Measurements from ENCODE around the gene TRIM71. TPM values are rescaled to one million over a fixed set of nuclear protein-coding genes. Genes with fewer than 3 reads are reported as not detected.

TRIM71 gene
- total RNA-seq, 5 donors from 2014 or later (not counting 1 experiment from before 2014, with no cell fraction given), result 0.05 to 0.32 (median 0.29) TPM; not detected in 1

DNA sequence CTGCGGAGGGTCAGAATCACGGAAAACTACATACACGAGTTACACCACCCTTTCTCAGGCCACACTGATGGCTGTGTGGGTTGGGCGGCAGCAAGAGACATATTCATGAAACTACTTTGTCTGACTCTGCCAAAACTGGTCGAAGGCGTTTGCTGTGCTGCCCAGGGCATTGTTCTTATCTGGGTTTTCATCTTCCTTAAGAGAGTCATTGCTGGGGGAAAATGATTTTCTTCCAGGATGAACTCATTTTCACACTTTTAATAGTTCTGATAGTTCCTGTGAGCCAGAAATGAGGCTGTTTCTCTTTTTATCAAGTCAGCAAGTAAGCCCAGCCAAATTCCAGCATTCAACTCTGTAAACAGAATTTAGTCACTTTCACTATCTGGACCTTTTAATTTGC lies 47.6 kb downstream of the TRIM71 start:
- Mint-ChIP-seq H3K27me3 (no peaks in the 10 kb centered on the region), H3K4me3 (no peak overlapping the region), H3K27ac (no peak overlapping the region), H3K36me3 (no peaks in the 10 kb centered on the region), H3K9me3 (no peaks in the 10 kb centered on the region), H3K4me1 (no peaks in the 10 kb centered on the region)
- no peaks in the 10 kb centered on the region for H3K36me3 ChIP-seq (ENCODE audit: control insufficient read depth in 2 of 2, extremely low read depth in 1 of 2, insufficient read depth in 1 of 2, low read length in 1 of 2)
- H3K4me3 ChIP-seq (ENCODE audit: control insufficient read depth in 1 of 2, extremely low read depth in 1 of 2, low read length in 1 of 2), result no peak overlapping the region
- DNase-seq (no peak), ATAC-seq (replicated peaks in 1 of 4) (no peak)
- H3K9me3 ChIP-seq, result no peaks in the 10 kb centered on the region
- no peak overlapping the region for H3K27ac ChIP-seq (ENCODE audit: low read length)
- WGBS (ENCODE audit: insufficient coverage), result 73% methylated on average over 4 of the region's 6 CpGs
- ChIA-PET POLR2A (no interaction called here), CTCF (no interaction called here)
- no peaks in the 10 kb centered on the region for H3K4me1 ChIP-seq (ENCODE audit: control insufficient read depth in 1 of 2, extremely low read depth in 1 of 2, insufficient read depth in 2 of 2, low read length in 2 of 2)
- peaks cover 0 to 7% of the 10 kb centered on the region in 2 experiments for H3K27me3 ChIP-seq (replicated peaks in 1 of 2; ENCODE audit: control insufficient read depth in 2 of 2, extremely low read depth in 1 of 2, insufficient read depth in 2 of 2, low read length in 1 of 2)

DNA sequence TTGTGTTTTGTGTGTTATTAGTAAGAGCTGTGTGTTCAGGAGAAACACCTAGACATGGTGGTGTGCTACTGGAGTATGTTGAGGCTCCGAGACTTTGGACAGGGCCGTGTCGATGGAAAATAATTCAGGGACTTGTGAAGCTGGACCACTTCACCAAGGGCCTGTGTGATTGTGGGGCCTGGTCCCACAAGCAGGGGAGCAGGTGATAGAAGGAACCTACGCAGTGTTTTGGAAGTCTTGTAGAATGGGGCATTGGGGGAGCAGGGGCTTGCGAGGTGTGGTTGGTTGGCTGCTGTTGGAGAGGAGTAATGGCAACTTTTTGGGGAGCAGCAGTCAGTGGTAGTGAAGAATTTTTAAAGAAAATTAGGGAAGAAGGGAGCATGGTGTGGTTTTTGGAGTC lies 48.7 kb downstream of the TRIM71 start:
- ATAC-seq (replicated peaks in 1 of 4) (no peak), DNase-seq (no peak)
- H3K4me1 Mint-ChIP-seq, result no peaks in the 10 kb centered on the region
- 87% methylated on average over 5 of the region's 5 CpGs for WGBS (ENCODE audit: insufficient coverage)
- H3K9me3 Mint-ChIP-seq, result no peaks in the 10 kb centered on the region
- H3K27ac Mint-ChIP-seq, result no peak overlapping the region
- Histone ChIP-seq H3K4me3 (ENCODE audit: control insufficient read depth in 1 of 2, extremely low read depth in 1 of 2, low read length in 1 of 2) (no peak overlapping the region), H3K9me3 (no peaks in the 10 kb centered on the region), H3K27ac (ENCODE audit: low read length) (no peak overlapping the region), H3K4me1 (ENCODE audit: control insufficient read depth in 1 of 2, extremely low read depth in 1 of 2, insufficient read depth in 2 of 2, low read length in 2 of 2) (no peaks in the 10 kb centered on the region), H3K27me3 (replicated peaks in 1 of 2; ENCODE audit: control insufficient read depth in 2 of 2, extremely low read depth in 1 of 2, insufficient read depth in 2 of 2, low read length in 1 of 2) (peaks cover 0 to 7% of the 10 kb centered on the region in 2 experiments), H3K36me3 (ENCODE audit: control insufficient read depth in 2 of 2, extremely low read depth in 1 of 2, insufficient read depth in 1 of 2, low read length in 1 of 2) (no peaks in the 10 kb centered on the region)
- H3K4me3 Mint-ChIP-seq, result no peak overlapping the region
- H3K27me3 Mint-ChIP-seq, result no peaks in the 10 kb centered on the region
- CTCF ChIA-PET, result no interaction called here
- H3K36me3 Mint-ChIP-seq, result no peaks in the 10 kb centered on the region
- POLR2A ChIA-PET, result interaction anchor here in 1 of 2 donors (0.6 kb wide), 1 partner anchor 695 kb away, joined by 3 read pairs; no protein-coding TSS in a partner anchor

DNA sequence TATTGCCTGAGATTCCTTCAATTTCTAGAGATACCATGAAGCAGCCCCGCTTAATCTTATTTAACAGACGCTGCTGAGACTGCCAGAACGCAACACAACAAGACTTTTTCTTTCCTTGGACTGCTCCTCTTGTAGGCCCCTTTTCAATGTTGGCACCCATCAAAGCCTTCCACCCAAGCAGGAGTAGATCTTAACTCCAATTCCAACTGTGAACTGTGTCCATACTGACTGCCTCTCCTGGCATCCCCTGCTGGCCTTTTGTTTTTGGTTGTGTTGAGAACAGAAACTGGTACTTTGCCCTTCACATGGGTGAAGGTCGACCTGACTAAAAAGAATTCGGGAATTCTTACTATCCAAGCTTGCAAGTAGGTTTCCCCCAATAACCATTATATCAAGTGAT lies 50.2 kb downstream of the TRIM71 start:
- Mint-ChIP-seq H3K27me3 (peaks cover 0 to 3% of the 10 kb centered on the region in 2 donors), H3K4me3 (no peak overlapping the region), H3K36me3 (no peaks in the 10 kb centered on the region), H3K9me3 (no peaks in the 10 kb centered on the region), H3K4me1 (no peaks in the 10 kb centered on the region), H3K27ac (no peak overlapping the region)
- Histone ChIP-seq H3K27ac (ENCODE audit: low read length) (no peak overlapping the region), H3K27me3 (replicated peaks in 1 of 2; ENCODE audit: control insufficient read depth in 2 of 2, extremely low read depth in 1 of 2, insufficient read depth in 2 of 2, low read length in 1 of 2) (peaks cover 0 to 7% of the 10 kb centered on the region in 2 experiments), H3K9me3 (no peaks in the 10 kb centered on the region), H3K4me3 (ENCODE audit: control insufficient read depth in 1 of 2, extremely low read depth in 1 of 2, low read length in 1 of 2) (no peak overlapping the region), H3K36me3 (ENCODE audit: control insufficient read depth in 2 of 2, extremely low read depth in 1 of 2, insufficient read depth in 1 of 2, low read length in 1 of 2) (no peaks in the 10 kb centered on the region), H3K4me1 (ENCODE audit: control insufficient read depth in 1 of 2, extremely low read depth in 1 of 2, insufficient read depth in 2 of 2, low read length in 2 of 2) (no peaks in the 10 kb centered on the region)
- CTCF ChIA-PET, result no interaction called here
- 100% methylated on average over 3 of the region's 5 CpGs for WGBS (ENCODE audit: insufficient coverage)
- POLR2A ChIA-PET, result no interaction called here
- DNase-seq (no peak), ATAC-seq (replicated peaks in 1 of 4) (no peak)

DNA sequence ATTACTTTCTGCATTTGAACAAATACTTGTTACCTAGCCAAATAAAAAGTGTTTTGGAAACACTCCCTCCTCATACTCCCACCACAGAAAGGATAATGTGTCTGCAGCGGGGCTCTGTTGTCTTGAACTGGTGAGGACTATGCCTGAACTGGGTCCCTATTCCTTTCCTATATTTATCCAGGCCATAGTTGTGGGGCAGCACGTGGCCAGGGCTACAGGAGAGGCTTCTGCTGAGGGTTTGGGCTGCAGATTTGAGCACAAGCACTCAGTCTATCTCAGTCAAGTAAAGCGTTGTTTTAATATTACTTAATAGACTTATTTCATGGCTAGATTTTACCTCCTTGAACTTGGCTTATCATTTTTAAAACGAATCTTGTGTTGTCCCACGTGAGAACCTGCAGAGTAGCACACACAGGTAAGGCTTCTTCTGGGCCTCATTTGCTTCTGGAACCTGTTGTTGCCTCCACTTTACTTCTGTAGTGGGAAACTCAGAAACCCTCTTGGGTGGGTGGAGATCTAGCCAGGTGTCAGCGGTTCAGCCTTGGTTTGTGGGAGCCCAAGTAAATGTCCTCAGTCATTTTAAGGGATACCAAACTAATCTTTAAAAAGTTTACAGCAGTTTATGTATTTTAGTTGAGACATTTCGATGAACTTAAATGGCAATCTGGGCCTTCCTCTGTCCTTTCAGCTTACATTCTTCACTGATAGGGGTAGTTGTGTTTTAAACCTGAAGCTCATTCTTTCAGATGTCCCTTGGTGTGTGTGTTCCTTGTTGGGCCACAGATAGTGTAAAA lies 51.1 kb downstream of the TRIM71 start:
- Mint-ChIP-seq H3K4me1 (no peaks in the 10 kb centered on the region), H3K4me3 (no peak overlapping the region), H3K9me3 (no peaks in the 10 kb centered on the region), H3K27ac (no peak overlapping the region), H3K27me3 (peaks cover 0 to 3% of the 10 kb centered on the region in 2 donors), H3K36me3 (no peaks in the 10 kb centered on the region)
- Histone ChIP-seq H3K9me3 (no peaks in the 10 kb centered on the region), H3K36me3 (ENCODE audit: control insufficient read depth in 2 of 2, extremely low read depth in 1 of 2, insufficient read depth in 1 of 2, low read length in 1 of 2) (no peaks in the 10 kb centered on the region), H3K27ac (ENCODE audit: low read length) (no peak overlapping the region), H3K4me3 (ENCODE audit: control insufficient read depth in 1 of 2, extremely low read depth in 1 of 2, low read length in 1 of 2) (no peak overlapping the region), H3K27me3 (replicated peaks in 1 of 2; ENCODE audit: control insufficient read depth in 2 of 2, extremely low read depth in 1 of 2, insufficient read depth in 2 of 2, low read length in 1 of 2) (peaks cover 0 to 9% of the 10 kb centered on the region in 2 experiments), H3K4me1 (ENCODE audit: control insufficient read depth in 1 of 2, extremely low read depth in 1 of 2, insufficient read depth in 2 of 2, low read length in 2 of 2) (no peaks in the 10 kb centered on the region)
- ChIA-PET POLR2A (no interaction called here), CTCF (no interaction called here)
- no peak for ATAC-seq (replicated peaks in 1 of 4)
- no peak for DNase-seq
- 90% methylated on average over 2 of the region's 7 CpGs for WGBS (ENCODE audit: insufficient coverage)

DNA sequence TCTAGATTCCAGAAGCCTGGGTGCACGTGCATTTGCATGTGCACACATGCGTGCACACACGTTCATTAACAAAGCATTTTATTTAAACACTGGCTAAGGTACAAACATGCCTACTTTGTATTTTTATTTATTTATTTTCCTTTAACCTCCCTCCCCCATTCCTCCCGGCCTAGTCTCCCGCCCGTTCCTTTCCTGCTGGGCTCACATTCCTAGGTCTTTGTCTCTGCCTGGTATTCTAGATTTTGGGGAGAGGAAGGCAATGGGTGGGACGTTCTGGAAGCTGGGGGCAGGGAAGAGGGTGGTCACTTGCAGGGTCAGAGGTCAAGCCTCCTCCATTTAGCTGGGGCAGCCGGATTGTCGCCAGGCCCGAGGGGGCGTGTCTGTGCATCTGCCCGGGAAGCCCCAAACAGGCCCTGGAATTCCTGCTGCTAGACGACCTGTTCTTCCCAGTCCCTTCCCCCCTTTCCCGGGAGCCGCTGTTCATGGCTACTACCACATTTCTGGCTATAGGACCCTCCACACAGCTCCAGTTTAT lies 51.8 kb downstream of the TRIM71 start:
- POLR2A ChIA-PET, result interaction anchor here in 1 of 2 donors (0.6 kb wide), 1 partner anchor 234 kb away, joined by 3 read pairs; no protein-coding TSS in a partner anchor
- CTCF ChIA-PET, result interaction anchor here in 1 of 2 donors (0.6 kb wide), 1 partner anchor 679 kb away, joined by 6 read pairs; no protein-coding TSS in a partner anchor
- no peak for ATAC-seq (replicated peaks in 1 of 4)

DNA sequence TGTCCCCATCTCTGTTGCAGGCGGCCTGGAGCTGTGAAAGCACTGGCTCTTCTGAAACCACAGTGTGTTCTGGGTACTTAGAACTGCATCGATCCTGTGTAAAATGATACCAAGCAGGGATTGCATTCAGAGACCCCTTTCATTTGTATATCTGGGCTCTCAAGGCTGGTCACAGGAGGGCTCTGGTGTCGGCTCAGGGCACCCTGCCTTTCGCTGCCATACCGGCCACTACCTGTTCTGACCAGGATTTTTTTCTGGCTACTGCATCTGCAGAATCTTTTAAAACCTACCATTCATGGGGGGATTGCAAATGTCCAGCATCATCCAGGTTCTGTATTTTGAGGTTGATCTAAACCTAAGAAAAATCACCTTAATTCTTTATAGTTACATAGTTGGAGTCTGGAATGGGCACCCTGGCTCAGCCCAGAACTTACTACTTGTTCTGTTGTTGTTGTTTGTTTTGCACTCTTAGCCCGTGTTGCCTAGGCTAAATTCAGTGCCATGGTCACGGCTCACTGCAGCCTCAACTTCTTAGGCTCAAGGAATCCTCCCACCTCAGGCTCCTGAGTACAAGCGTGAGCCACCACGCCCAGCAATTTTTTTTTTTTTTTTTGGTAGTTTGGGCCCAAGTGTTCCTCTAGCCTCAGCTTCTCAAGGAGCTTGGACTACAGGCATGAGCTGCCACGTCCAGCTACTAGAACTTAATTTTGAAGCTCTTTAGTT lies 52.7 kb downstream of the TRIM71 start:
- CTCF ChIA-PET, result no interaction called here

More for the DNA sequence above, 51.8 kb downstream of the TRIM71 start:
- Mint-ChIP-seq H3K27me3 (peaks cover 0 to 3% of the 10 kb centered on the region in 2 donors), H3K36me3 (no peaks in the 10 kb centered on the region), H3K9me3 (no peaks in the 10 kb centered on the region), H3K27ac (no peak overlapping the region), H3K4me1 (no peaks in the 10 kb centered on the region), H3K4me3 (no peak overlapping the region)
- H3K27ac ChIP-seq (ENCODE audit: low read length), result no peak overlapping the region
- no peaks in the 10 kb centered on the region for H3K4me1 ChIP-seq (ENCODE audit: control insufficient read depth in 1 of 2, extremely low read depth in 1 of 2, insufficient read depth in 2 of 2, low read length in 2 of 2)
- 94% methylated on average over 8 of the region's 15 CpGs for WGBS (ENCODE audit: insufficient coverage)
- H3K4me3 ChIP-seq (ENCODE audit: control insufficient read depth in 1 of 2, extremely low read depth in 1 of 2, low read length in 1 of 2), result no peak overlapping the region
- DNase-seq, result no peak
- H3K9me3 ChIP-seq, result no peaks in the 10 kb centered on the region
- peaks cover 0 to 6% of the 10 kb centered on the region in 2 experiments for H3K27me3 ChIP-seq (replicated peaks in 1 of 2; ENCODE audit: control insufficient read depth in 2 of 2, extremely low read depth in 1 of 2, insufficient read depth in 2 of 2, low read length in 1 of 2)
- H3K36me3 ChIP-seq (ENCODE audit: control insufficient read depth in 2 of 2, extremely low read depth in 1 of 2, insufficient read depth in 1 of 2, low read length in 1 of 2), result no peaks in the 10 kb centered on the region

More for the DNA sequence above, 52.7 kb downstream of the TRIM71 start:
- Mint-ChIP-seq H3K27me3 (peaks cover 0 to 3% of the 10 kb centered on the region in 2 donors), H3K4me1 (no peaks in the 10 kb centered on the region), H3K4me3 (no peak overlapping the region), H3K27ac (no peak overlapping the region), H3K36me3 (no peaks in the 10 kb centered on the region), H3K9me3 (no peaks in the 10 kb centered on the region)
- Histone ChIP-seq H3K9me3 (no peaks in the 10 kb centered on the region), H3K36me3 (ENCODE audit: control insufficient read depth in 2 of 2, extremely low read depth in 1 of 2, insufficient read depth in 1 of 2, low read length in 1 of 2) (no peaks in the 10 kb centered on the region), H3K27ac (ENCODE audit: low read length) (no peak overlapping the region), H3K27me3 (replicated peaks in 1 of 2; ENCODE audit: control insufficient read depth in 2 of 2, extremely low read depth in 1 of 2, insufficient read depth in 2 of 2, low read length in 1 of 2) (peaks cover 0 to 4% of the 10 kb centered on the region in 2 experiments), H3K4me1 (ENCODE audit: control insufficient read depth in 1 of 2, extremely low read depth in 1 of 2, insufficient read depth in 2 of 2, low read length in 2 of 2) (no peaks in the 10 kb centered on the region), H3K4me3 (ENCODE audit: control insufficient read depth in 1 of 2, extremely low read depth in 1 of 2, low read length in 1 of 2) (no peak overlapping the region)
- 67% methylated on average over 6 of the region's 10 CpGs for WGBS (ENCODE audit: insufficient coverage)
- no peak for ATAC-seq (replicated peaks in 1 of 4)
- no peak for DNase-seq
- POLR2A ChIA-PET, result interaction anchor here in 1 of 2 donors (0.7 kb wide), 1 partner anchor 63 kb away, joined by 5 read pairs; no protein-coding TSS in a partner anchor

Data from T-cell (primary cell).